Gastrocnemius medialis (tissue), 4 donors: Measurements from ENCODE around the gene KDELR1. TPM values are rescaled to one million over a fixed set of nuclear protein-coding genes. Genes with fewer than 3 reads are reported as not detected.

Source experiments
- ATAC-seq, 2 donors: fragments of 150-250 bp; one replicate each; pipeline ENCODE4 v1.9.1; 2016
- DNase-seq, 2 donors: peaks; one replicate each; pipeline ENCODE4 v3.0.0-alpha.2; 2019
- H3K27ac ChIP-seq, 4 donors: fragments of 200-600 bp; sonication (generic); 1 replicate in 1 of 4; 2 replicates in 3 of 4; pipeline ENCODE4 v1.5.1; 2016 to 2018; ENCODE audit warnings: mild to moderate bottlenecking in 2 of 4, moderate library complexity in 1 of 4
- H3K27me3 ChIP-seq, 3 donors: fragments of 200-600 bp; sonication (generic) in 2 of 3; 1 replicate in 1 of 3; 2 replicates in 2 of 3; pipeline versions ENCODE4 v1.5.1 to v1.6.0; 2016 to 2019; ENCODE audit warnings: mild to moderate bottlenecking in 1 of 3, moderate library complexity in 1 of 3
- H3K36me3 ChIP-seq, 2 donors: fragments of 200-600 bp; sonication (generic) in 1 of 2; one replicate each; pipeline ENCODE4 v1.5.1; 2017 to 2018
- H3K4me1 ChIP-seq, 2 donors: fragments of 200-600 bp; sonication (generic) in 1 of 2; one replicate each; pipeline ENCODE4 v1.5.1; 2016 to 2017; ENCODE audit warnings: mild to moderate bottlenecking in 2 of 2
- H3K4me3 ChIP-seq, 4 donors: fragments of 200-600 bp; sonication (generic) in 3 of 4; 1 replicate in 1 of 4; 2 replicates in 3 of 4; pipeline ENCODE4 v1.5.1; 2016 to 2019; ENCODE audit warnings: mild to moderate bottlenecking in 2 of 4
- H3K9me3 ChIP-seq, 3 donors: fragments of 200-600 bp; sonication (generic) in 2 of 3; 1 replicate in 1 of 3; 2 replicates in 2 of 3; pipeline ENCODE4 v1.5.1; 2016 to 2019
- CTCF ChIP-seq, 5 experiments: fragments of 450-650 bp in 3 of 5; fragments of 200-600 bp in 2 of 5; sonication (generic) in 2 of 5; IDR thresholded peaks in 4 of 5; conservative IDR thresholded peaks in 1 of 5; 1 replicate in 4 of 5; 2 replicates in 1 of 5; pipeline ENCODE4 v1.5.1; 2016 to 2019; ENCODE audit warnings: antibody characterized with exemption in 5 of 5, mild to moderate bottlenecking in 3 of 5, moderate library complexity in 3 of 5
- POLR2A ChIP-seq, 2 donors: fragments of 450-650 bp; IDR thresholded peaks; one replicate each; pipeline ENCODE4 v1.6.1; 2017; ENCODE audit warnings: antibody characterized with exemption in 2 of 2, mild to moderate bottlenecking in 2 of 2, moderate library complexity in 2 of 2
- in situ Hi-C, 4 donors: fragments of 200-750 bp; cut with MboI; loops; one replicate each; pipeline versions ENCODE4 v1.15.0 to v1.8.0; 2017; ENCODE audit warnings: low sequenced_read_pairs in 4 of 4
- intact Hi-C: fragments of 100-400 bp; cut with DNase I; formaldehyde crosslinking; loops from one replicate; pipeline ENCODE4 v1.15.1; 2023; ENCODE audit warnings: low total_unique reads
- total RNA-seq, 4 donors: library from RNA; depleted of rRNA; stranded (reverse); fragments of >200 nt; gene quantifications; one replicate each; pipeline versions ENCODE4 v1.1.0 to v1.2.3, GENCODE V29; 2016

Gene KDELR1
- total RNA-seq, 4 donors from 2014 or later = 44.9 to 64.7 (median 54.0) TPM

- Histone ChIP-seq H3K36me3 (peaks cover 0 to 5% of the 10 kb centered on the region in 2 donors), H3K9me3 (no peaks in the 10 kb centered on the region), H3K27me3 (no peaks in the 10 kb centered on the region), H3K27ac (peak overlapping the region; percentile 97 to 100 (median 99)), H3K4me1 (peaks cover 4 to 10% of the 10 kb centered on the region in 2 donors), H3K4me3 (peak overlapping the region; percentile 41 to 99 (median 84))
- ATAC-seq (no peak), DNase-seq (no peak)
- intact Hi-C loops = loop anchor here (1.0 to 5.0 kb wide), 2 partner anchors 27 to 107 kb away; partner anchors contain the start of genes CARD8 and KDELR1
- TF ChIP-seq POLR2A (IDR thresholded peaks at IDR 0.05) (no peak), CTCF (IDR thresholded peaks at IDR 0.05 in 4 of 5, conservative IDR thresholded peaks at IDR 0.05 in 1 of 5) (no peak)
- in situ Hi-C loops = no loop called here
Measured at GRCh38 chr19:48364598-48365348, 26.6 kb downstream of the KDELR1 start.

DNA sequence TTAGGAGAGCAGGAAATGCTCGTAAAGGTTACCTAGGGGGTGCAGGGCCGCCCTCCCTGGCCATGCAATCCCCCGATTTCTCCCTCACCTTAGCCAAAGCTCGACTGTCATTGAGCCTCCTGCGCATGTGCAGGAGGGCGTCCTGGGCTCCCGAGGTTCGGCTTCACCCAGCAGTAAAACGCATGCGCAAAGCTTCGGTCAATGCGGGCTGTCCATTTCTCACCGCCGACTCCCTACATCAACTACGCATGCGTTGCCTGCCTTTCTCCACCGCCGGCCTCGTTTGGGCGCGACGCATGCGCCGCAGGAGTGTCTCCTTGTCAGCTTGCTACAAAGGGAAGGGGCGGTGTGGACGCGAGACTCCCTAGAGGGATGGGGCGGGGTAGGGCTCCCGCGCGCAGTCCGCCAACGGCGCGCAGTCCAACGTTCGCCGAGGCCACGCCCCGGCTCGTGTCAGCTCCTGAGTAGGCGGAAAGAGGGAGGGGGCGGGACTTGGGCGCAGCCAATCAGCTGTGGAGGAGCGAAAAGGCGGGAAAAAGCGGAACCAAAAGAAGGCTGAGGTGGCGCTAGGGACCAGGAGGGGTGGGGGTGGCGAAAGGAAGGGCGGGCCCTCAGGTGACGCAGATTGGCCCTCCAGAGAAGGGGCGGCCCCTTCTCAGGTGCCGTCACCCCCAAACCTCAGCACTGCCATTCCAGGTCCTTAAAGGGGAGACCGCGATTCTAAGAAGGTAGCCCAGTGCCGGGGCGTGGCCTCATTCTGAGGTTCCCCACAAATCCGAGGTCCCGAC is 27.3 kb downstream of the KDELR1 start, which contains the start of the genes SYNGR4 and TMEM143:
Gene SYNGR4 (plus strand): TSS at position 558 of the 788 bp plus-strand sequence. CDS start 1,476 bp downstream, outside the sequence.
Gene TMEM143 (minus strand): TSS at position 131 of the 788 bp plus-strand sequence. CDS start 20 bp downstream, at position 111.
- peaks cover 0 to 5% of the 10 kb centered on the region in 2 donors for H3K36me3 ChIP-seq
- peak within 1 kb of the TSS; percentile 97 to 100 (median 99) for H3K27ac ChIP-seq
- no peaks in the 10 kb centered on the region for H3K27me3 ChIP-seq
- DNase-seq (peak; percentile 98 to 99), ATAC-seq (peak; percentile 94 to 97)
- intact Hi-C loops = loop anchor here (1.0 to 5.0 kb wide), 5 partner anchors 27 to 107 kb away; partner anchors contain the start of genes CARD8, CYTH2 and KDELR1
- in situ Hi-C loops = no loop called here
- H3K4me1 ChIP-seq = peaks cover 4 to 10% of the 10 kb centered on the region in 2 donors
- H3K4me3 ChIP-seq = peak within 1 kb of the TSS; percentile 75 to 99 (median 84)
- TF ChIP-seq POLR2A (IDR thresholded peaks at IDR 0.05) (peak in 1 of 2 donors; percentile 35), CTCF (IDR thresholded peaks at IDR 0.05 in 4 of 5, conservative IDR thresholded peaks at IDR 0.05 in 1 of 5) (no peak)
- no peaks in the 10 kb centered on the region for H3K9me3 ChIP-seq

DNA sequence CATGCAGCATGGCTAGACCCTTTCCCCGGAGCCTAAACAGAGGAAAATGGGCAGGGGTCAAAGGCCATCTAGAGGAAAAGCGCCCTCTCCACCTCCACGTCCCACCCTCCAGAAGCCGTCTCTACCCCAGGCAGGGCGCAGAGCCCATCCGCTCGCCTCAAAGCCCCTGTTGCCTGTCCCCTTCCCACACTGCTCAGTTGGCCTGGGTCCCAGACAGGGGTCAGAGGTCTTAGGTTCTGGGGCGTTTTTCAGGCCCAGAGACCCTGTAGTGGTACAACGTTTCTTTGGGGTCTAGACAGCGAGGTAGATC is 27.9 kb downstream of the KDELR1 start:
- DNase-seq = no peak
- intact Hi-C loops = loop anchor here (1.0 to 5.0 kb wide), 4 partner anchors 31 to 106 kb away; partner anchors contain the start of genes CARD8 and CYTH2

More for the DNA sequence above, 27.9 kb downstream of the KDELR1 start:
- Histone ChIP-seq H3K4me3 (peak overlapping the region; percentile 75 to 99 (median 84)), H3K9me3 (no peaks in the 10 kb centered on the region), H3K27me3 (no peaks in the 10 kb centered on the region), H3K27ac (peak overlapping the region; percentile 97 to 100 (median 99)), H3K4me1 (peaks cover 4 to 10% of the 10 kb centered on the region in 2 donors), H3K36me3 (peaks cover 0 to 5% of the 10 kb centered on the region in 2 donors)
- TF ChIP-seq CTCF (IDR thresholded peaks at IDR 0.05 in 4 of 5, conservative IDR thresholded peaks at IDR 0.05 in 1 of 5) (no peak), POLR2A (IDR thresholded peaks at IDR 0.05) (no peak)
- in situ Hi-C loops = no loop called here
- peak; percentile 16 to 32 for ATAC-seq
